CD4-positive, alpha-beta T cell treated with Interleukin-1 beta for 1 hour (primary cell): ENCODE results near the gene PLXND1.
A peak's percentile ranks its signal among the peaks of the same experiment; 100 is the strongest.
"Not testable (repeated sequence)": the region's sequence is repeated elsewhere in the genome, so short reads cannot be mapped to it uniquely, and the experiment has no call there.

Source experiments
- DNase-seq, 2 donors: peaks; one replicate each; pipeline ENCODE4 v3.0.0-alpha.2; 2020 to 2022

PLXND1 gene

DNA sequence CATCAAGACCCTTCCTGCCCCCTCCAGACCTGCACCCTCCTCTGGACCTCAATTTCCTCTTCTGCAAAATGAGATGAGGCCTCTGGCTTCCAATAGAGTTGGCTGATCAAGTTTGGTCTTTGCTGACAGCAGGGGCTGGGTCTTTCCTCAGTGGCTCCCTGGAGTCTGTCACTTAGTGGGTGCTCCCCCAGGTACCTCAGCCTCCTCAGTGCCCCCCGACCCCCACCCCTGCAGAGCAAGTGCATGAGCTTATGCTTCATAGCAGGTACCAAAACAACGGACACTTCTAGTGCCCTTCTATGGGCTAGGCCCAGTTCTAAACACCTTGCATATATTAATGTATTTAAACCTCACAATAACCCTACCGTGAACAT, 6.9 kb upstream of the PLXND1 start:
- no peak for DNase-seq

DNA sequence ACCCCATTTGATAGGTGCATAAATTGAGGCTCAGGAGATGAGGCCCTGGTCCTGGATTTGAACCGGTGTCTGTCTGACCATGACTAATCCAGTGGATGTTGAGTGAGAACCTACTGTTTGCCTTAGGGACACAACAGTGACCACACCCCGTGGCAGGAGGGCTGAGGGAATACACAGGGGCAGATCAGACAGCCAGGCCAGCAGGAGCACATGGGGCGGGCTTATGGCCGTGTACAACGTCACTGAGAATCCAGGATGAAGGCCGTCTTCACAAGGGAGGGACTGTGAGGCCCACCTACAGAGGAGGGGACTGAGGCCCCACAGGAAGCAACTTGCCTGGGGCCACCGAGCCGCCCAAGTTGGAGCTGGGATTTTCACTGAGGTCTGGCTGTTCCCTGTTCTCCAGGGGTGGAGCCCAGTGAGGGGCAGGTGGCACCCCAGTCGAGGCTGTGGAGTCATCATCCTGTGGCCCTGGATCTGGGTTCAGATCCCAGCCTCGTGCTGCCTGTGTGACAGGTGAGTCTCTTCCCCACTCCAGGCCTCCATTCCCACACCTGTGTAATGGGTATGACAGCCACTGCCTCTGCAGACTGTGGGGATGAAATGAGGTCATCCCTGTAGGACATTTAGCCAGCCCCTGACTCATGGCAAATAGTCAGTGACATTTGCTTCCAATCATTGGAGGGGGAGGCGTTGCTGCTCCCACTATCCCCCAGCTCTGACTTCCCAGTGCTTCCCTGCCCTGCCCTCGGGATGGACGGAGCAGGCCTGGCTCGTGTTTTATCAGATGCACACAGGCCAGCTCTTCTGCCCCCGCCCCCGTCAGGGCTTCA, 6.3 kb upstream of the PLXND1 start:
- no peak for DNase-seq

DNA sequence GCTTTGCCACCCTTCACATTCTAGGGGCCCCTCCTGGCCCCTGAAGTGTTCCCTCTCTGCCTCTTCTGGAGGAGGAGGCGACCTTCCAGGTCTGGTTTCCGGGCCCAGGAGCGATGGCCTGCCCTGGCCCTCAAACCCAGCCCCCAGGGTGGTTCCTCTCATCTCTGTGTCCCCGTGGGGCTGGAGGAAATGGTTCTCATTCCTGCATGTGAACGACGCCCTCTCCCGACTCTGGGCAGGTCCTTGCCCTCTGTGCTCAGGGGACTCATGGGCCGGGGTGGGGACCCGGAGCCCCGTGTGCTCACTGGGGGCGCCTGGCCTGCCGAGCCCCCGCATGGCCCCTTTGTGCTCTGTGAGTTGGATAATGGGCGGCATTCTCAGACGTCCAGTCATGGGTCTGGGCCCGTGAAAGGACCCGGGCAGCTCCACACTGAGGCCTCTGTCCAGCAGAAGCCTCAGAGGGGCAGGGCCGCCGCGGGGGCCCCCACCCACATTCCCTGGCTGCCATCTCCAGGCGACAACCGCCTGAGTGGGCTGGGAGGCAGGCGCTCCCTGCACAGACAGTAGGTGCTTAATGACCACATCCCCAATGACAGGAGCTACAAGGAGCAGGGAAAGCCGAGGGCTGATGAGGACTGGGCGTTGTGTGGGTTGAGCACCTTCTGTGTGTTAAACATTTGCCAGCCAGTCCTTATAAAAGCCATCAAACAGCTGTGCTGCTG, 5.5 kb upstream of the PLXND1 start:
- DNase-seq, result no peak

DNA sequence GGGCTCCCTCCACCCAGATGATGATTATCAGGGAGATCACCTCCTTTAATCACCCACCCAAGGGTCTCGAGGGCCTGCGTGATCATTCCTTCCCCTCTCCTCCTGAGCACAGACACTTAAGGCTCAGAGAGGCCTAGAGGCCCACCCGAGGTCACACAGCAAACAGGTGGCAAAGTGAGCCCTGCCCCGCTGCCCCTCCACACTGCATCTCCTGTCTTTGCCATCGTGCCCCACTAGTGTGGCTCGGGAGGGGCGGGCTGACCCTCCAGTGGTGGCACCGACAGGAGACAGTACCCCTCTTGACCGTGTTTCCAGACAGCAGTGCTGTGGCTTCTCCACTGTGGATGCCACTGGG, 4.9 kb upstream of the PLXND1 start:
- no peak for DNase-seq

DNA sequence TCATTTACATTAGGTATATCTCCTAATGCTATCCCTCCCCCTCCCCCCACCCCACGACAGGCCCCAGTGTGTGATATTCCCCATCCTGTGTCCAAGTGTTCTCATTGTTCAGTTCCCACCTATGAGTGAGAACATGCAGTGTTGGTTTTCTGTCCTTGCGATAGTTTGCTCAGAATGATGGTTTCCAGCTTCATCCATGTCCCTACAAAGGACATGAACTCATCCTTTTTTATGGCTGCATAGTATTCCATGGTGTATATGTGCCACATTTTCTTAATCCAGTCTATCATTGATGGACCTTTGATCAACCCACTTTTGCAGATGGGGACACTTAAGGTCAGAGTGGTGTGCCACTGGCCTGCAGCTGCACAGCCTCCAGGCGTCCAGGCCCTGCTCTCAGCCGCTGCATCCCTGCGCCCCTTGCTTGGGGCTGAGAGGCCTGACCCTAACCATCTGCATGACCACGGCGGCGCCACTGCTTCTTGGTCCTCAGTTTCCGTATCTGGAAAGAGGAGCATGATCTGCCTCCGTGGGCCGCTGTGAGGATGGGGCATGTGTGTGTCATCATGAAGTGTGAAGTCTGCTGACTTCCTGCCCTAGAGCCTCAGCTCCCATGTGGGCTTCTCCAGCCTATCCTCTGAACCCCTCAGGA, 4.4 kb upstream of the PLXND1 start:
- DNase-seq, result not testable (repeated sequence)

DNA sequence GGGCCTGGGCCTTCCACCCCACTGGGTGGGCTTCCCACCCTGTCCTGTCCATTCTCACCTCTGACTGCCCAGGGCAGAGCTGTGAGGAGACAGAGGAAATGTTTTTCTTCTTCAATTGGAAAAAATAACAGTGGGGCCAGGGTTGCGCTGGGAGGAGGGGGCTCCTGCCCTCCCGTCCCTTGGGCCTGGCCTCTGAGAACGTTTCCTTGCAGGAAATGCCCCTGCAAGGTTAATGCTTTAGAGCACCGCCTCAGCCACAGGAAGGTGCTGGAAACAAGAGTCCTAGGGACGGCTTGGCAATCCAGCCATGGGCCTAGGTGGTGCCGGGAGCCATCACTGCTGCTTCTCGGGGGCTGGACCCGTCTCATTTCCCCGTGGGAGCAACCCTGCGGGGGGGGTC, 3.8 kb upstream of the PLXND1 start:
- DNase-seq, result no peak

DNA sequence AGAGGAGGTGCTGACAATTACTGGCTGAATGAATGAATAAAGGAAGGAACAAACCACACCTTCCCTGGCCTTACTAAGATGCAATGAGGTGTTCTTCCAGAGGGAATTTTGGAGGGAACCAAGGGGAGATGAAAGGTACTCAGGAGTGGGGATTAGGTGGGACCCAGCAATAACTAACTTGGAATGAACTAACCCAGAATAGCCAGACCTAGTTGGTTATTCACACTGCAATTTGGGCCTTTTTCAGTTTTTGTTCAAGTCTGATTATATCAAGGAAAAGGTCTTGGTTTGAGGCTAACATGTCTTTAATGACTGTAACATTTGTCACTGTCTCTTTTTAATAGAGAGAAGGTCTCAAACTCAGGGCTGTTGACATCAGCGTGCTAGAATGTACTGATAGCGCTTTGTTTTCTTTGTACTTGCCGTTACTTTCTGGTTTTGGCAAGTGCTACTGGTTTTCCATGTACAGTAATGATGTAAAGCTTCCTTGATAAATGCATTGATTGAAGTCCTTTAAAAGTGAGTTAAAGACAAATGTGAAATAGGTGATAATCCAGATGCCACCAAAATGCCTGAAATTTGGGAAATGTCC, 3.2 kb upstream of the PLXND1 start:
- DNase-seq, result no peak

DNA sequence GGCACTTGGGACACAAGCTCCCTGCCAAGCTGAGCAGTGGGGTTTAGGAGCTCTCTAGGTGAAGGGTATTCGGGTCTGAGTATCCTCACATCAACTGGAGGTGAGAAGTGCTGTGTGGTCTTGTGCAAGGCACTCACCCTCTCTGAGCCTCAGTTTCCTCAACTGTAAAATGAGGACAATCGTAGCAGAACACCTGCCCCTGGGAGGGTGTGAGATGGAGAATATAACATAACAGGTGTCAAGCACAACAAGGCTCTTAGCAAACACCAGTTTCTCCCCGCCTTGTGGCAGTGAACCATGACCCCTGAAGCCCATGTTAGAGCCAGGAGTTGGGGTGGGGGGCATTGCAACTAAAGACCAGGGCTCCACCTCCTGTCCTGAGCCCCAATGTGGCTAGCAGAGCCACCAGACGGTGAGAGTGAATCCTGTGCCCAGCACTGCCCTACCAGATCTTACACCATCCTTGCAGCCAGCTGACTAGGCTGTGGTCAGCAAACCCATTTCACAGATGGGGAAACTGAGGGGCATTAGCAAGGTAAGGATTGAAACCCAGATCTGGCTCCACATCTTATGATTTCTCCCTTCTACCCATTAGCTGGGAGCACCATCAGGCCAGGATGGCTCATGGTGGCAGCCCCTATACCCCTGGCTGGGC, 2.6 kb upstream of the PLXND1 start:
- DNase-seq, result no peak

DNA sequence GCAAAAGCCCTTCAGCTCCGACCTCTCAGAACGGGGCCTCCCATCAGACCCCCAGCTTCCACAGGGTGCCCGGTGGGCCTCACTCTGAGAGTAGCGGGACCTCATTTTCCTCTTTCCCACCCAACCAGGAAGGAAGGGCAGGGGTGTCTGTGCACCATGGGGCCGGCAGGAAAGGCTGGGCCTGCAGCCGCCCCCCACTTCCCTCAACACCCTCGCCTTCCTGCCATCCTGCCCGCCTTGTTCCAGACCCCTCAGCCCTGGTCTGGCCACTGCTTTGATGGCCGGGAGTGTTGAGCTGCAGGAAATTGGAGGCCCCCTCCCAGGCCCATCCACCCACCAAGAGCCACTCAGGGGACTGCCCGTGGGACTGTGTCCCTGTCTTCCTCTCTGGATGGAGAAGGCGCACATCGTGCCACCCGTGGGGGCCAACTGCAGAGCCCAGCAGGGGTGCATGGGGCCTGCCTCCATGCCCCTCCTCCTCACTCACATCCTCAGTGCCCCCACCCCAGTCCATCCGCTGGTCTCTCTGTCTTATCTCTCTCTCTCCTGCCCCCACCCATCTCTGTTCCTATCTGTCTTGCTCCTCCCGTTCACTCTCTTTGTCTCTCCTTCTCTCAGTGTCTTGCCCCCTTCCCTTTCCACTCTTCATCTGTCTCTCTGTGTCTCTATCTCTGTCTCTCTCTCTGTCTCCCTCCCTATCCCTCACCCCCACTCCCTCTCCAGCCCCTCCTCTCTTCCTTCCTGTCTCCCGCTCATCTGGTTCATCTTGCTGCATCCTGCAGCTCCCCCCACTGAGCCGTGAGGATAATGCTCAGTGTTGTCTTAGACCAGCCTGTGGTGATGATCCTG, 1.8 kb upstream of the PLXND1 start:
- DNase-seq, result no peak

DNA sequence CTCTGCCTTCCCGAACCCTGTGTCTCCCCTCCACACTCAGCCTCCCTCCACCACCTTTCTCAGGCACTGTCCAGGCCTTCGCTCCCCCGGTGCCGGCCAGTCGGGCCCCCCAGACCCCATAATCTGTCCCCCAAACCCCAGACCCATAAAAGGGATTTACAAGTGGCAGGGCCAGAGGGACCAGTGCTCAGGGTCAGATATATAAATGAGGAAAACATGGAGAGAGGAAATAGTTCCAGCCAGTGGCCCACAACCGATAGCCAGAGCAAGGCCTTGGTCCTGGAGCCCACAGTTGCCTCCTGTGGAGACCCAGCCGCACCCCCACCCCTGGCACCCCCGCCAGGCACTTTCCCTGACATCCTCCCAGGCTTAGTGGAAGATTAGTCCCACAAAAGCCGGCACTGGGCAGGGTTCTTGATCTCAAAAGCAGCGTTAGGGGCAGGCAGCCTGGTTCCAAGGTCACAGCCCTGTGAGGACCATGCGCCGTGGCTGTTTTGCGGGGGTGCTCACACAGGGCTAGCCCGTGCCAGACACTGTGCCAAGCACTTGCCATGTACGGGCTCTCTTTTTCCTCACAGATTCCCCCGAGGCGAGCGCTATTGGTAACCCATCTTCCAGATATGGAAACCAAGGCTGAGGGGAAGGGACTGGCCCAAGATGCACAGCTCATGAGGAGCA, 1.1 kb upstream of the PLXND1 start:
- DNase-seq, result no peak

DNA sequence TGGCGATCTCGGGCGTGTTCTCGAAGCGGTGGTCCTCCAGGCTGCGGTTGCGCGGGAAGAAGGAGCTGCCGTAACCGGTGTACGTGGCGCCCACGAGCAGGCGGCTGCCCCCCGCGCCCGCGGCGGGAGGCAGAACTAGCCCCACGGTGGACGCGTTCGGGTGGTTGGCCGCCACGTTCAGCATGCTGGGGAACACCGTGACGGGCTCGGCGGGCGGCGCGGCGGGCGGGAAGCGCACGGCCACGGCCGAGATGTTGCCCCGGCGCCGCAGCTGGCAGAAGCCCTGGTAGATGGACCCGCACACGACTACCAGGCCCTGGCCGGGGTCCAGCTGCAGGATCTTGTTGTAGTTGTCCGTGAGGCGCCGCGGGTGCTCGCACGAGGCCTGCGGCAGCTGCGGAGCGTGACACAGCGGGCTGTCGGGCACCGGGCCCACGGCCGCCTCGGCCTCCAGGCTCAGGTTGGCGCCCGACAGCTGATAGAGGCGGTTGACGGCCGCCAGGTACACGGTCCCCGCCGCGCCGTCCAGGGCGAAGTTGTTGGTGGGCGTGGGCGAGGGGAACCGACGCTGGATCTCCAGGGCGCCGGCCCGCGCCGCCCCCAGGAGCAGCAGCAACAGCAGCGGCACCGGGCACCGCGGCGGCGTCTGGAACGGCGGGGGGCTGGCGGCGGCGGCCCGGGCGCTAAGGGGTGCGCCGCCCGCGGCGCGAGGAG, 397 bp downstream of the PLXND1 start:
- peak; percentile 12 to 27 for DNase-seq

DNA sequence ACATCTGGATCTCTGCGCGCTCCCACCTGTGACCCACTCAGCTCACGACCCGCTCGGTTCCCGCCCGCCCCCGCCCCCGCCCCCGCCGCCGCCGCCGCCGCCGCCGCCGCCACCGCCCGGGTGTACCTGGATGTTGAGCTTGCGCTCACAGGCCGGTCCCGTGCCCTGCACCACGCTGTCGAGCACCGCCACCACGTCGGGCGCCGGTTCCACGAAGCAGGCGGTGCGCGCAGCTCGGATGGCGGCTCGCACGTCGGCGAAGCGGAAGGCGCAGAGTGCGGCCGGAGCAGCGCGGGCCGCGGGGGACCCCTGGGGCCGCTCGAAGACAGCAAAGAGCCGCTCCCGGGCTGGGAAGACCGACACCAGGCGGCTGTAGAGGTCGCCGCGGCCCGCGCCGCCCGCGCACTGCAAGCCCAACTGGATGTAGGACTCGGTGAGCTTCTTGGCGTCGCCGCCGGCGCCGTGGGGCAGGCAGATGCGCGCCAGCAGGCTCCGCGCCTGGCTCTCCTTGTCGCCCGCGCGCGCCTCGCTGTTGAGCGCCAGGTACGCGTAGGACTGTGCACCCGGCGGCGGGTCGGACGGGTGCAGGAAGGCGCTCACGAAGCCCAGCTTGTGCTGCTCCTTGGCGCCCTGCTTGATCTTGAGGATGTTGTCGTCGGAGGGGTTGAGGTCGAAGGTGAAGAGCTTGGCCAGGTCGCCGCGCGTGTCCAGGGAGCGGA, 1.1 kb downstream of the PLXND1 start:
- peak; percentile 38 to 42 for DNase-seq

DNA sequence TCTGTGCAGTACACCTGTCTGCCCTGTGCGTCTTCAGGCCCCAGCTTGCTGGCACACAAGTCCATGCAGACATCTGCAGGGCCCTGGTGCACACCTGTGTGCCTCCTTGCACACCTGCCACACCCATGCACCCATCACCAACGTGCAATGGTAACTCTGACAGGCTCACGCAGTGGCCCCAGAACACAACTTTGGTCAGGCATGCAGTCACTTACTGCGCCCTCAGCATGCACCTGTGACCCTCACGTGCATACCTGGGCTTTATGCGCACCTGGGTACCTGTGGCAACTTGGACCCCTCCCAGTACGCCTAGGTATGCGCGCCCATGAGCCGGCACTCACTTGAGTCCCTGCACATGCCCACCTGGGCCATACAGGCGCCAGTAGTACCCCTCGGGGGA, 1.7 kb downstream of the PLXND1 start:
- DNase-seq, result no peak

DNA sequence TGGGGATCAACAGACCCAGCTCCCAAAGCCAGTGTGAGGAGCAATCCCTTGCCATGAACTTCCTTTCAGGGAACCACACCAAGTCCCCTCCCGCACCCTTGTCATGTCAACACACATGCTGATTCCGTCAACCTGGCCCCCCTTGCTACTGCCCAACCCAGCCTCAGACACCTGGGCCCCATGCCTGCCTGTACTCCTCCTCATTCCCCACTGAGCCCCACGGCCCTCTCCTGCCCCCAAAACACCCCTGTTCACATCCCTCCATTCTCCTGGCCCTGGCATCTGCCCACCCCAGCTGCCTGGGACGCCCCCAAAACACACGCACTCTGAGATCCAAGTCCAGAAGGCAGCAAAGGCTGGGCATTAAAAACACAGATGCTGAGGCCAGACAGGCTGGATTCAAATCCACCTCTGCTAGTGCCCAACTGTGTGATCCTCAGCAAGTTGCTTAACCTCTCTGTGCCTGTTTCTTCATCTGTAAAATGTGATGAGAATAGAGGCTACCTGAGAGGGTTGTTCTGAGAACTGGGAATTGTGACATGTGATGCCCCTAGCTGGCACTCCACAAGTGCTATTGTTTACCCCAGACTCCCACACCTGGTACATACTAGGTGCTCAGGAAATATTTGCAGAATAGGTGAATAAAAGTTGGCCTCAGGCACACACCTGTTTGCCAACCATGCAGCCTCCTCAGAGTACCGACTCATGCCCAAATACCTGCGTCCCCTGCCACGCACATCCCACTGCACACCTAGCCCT, 2.3 kb downstream of the PLXND1 start:
- no peak for DNase-seq

DNA sequence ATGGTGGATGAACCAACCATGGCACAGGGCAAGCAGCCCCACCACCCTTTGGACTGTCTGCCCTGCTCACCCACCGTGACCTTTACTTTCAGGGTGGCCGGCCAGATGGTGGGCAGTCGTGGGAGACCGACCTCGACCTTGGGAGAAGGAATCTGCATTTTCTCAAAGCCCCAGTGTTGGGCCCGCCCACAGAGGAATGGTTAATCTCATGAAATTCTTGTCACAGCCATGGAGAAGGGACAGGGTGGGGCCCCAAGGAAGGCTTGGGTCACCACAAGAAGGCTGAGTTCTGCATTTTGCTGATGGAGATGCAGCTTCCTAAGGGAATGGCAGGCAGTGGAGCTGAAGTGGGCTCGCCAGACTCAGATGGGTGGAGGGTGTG, 2.9 kb downstream of the PLXND1 start:
- DNase-seq, result no peak

DNA sequence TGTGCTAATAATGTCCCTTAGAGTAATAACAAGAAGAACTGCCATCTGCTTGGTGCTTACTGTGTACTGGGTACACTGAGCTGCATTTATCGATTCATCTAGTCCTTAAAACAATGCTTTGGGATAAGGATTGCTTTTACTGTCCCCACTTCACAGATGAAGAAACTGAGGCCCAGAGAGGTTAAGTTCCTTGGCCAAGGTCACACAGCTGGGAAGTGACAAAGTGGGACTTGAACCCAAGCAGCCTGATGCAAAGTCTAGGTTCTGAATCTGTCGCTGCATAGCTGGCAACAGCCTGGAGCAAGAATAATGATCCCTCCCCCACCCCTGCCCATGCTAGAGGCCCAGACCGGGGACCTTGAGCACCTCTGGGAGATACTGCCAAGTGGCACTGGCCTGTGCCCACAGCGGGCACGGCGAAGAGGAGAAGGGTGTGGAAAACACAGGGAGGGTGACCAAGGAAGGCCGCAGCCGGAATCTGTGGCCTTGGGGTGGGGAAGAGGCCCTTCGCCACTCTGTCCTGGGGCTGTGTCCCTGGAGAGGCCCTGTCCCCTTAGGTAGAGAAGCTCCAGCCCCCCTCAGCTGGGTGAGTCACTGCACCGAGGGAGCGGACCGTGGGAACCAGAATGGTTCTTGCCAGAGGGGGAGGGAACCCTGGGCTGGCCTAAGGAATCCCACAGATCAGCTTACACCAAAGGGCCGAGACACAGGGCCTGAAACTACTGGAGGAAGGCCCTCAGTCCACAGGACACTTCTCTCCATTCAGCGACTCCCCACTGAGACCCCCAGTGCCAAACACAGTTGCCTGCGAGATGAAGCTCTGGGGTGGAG, 3.5 kb downstream of the PLXND1 start:
- no peak for DNase-seq

DNA sequence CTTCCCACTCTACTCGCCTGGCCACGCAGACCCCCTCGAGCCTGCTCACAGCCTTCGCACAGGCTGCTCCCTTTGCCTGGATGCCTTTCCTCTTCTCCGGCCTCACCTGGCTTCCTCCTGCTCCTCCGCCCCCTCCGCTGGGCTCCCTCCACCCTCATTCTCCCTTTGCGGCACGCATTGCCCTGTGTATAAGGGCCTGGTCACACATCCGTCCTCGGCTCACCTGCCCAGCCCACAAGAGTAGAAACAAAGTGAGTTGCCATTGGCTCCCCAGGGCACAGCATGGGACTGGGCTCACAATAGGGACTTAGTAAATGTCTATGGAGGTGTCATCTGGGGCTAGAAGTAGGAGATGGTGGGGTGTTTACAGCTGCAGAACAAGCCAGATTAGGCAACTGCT, 4.2 kb downstream of the PLXND1 start:
- no peak for DNase-seq

DNA sequence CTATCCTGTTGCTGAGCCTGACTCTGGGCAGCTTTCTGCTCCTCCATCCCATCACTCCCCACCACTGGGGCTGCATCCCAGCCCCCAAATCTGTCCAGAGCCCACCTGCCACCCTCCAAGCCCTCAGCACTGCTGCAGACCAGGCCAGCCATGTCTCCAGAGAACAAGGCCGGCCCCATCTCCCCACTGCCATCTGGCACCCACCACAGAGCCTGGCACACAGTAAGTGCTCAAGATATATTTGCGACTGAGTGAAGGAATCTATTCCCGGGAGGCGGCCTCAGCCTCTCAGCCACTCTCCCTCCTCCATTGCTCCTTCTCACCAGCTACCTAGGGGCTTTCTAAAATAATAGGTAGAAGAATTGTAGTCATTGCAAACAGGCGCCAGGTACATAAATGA, 4.8 kb downstream of the PLXND1 start:
- DNase-seq, result no peak

DNA sequence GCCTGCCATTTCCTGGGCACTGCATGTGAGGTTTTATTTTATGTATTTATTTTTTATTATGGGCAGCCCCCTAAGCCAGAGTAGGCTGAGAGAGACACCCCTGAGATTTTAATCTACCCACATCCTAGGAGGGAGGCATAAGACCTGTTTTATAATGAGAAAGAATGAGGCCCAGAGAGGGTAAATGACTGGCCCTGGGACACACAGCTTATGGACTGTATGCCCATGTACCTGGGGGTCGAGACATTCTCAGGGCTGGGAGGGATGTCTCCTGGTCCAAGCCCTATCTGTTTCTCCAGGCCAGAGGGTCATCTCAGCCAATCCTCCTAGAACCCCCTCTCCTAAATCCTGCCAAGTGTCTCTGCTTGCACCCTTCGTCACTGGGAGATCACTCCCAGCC, 6.1 kb downstream of the PLXND1 start:
- DNase-seq, result no peak
